NB4 (cell line): ENCODE data around the gene CDCA7.

Source experiments
- MYC ChIP-seq: IDR thresholded peaks from 2 replicates; pipeline ENCODE4 v1.6.1; 2011; ENCODE audit warnings: low read depth, low read length
- POLR2A ChIP-seq: IDR thresholded peaks from 2 replicates; pipeline ENCODE4 v1.6.1; 2011; ENCODE audit warnings: mild to moderate bottlenecking; ENCODE audit not compliant: insufficient read length; ENCODE audit errors: extremely low read depth
- TF ChIP-seq, protein P1 (sequence below): IDR thresholded peaks from one replicate; pipeline ENCODE4 v1.5.1; 2012; ENCODE audit warnings: low read depth, low read length
- TF ChIP-seq, protein P2 (sequence below): IDR thresholded peaks from 2 replicates; pipeline ENCODE4 v1.6.1; 2011; ENCODE audit warnings: low read depth, low read length

DNA sequence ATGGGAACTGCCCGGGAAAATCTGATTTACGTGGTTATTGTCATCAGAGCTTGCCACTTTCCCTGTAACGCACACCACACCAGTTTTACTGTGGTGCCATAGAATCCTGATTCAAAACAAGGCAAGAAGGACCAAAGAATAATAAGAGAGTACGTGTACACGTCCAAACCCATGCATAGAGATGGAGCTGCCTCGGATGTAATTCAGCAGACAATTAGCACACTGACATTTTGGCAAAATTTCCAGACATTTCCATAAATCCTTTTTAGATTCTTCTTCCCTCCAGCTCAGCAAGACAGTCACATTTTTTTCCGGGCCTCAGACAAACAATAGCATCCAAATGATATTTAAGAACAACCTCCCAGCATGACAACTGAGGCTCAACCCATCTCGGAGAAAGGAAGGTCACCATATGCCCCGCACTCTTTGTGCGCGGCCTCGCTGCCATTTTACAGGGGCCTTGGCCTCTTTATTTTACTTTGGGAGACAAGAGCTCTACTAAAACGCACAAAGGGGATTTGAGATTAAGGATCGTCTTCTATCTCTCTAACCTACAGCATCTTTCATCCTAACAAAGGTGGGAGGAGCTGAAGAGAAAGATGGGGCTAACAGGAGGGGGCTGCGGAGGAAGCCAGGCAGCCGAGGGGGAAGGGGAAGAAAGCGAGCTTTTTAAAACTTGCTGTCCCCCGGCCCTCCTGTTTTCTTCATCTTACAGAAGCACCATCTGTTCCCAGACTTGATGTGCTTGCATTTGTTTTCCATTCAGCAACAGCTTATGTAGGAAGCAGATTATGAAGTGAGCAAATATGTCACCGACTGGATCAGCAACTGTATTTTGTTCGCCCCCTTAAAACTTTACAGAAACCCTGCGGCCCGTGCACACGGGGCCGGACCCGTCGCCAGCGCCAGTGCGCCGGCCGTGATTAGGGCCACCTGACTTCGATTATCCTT lies 61.0 kb downstream of the CDCA7 start:
- TF ChIP-seq, protein P1, sequence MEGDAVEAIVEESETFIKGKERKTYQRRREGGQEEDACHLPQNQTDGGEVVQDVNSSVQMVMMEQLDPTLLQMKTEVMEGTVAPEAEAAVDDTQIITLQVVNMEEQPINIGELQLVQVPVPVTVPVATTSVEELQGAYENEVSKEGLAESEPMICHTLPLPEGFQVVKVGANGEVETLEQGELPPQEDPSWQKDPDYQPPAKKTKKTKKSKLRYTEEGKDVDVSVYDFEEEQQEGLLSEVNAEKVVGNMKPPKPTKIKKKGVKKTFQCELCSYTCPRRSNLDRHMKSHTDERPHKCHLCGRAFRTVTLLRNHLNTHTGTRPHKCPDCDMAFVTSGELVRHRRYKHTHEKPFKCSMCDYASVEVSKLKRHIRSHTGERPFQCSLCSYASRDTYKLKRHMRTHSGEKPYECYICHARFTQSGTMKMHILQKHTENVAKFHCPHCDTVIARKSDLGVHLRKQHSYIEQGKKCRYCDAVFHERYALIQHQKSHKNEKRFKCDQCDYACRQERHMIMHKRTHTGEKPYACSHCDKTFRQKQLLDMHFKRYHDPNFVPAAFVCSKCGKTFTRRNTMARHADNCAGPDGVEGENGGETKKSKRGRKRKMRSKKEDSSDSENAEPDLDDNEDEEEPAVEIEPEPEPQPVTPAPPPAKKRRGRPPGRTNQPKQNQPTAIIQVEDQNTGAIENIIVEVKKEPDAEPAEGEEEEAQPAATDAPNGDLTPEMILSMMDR, result no peak
- no peak for TF ChIP-seq POLR2A
- TF ChIP-seq MYC, result no peak
- TF ChIP-seq, protein P2, sequence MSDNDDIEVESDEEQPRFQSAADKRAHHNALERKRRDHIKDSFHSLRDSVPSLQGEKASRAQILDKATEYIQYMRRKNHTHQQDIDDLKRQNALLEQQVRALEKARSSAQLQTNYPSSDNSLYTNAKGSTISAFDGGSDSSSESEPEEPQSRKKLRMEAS, result no peak
